ENCODE measurements around the gene ANKRD29.

ANKRD29 gene

GRCh38 chr18:23650968-23651927 is 11.5 kb downstream of the ANKRD29 start:
- H3K27me3 ChIP-seq (ENCODE audit: control insufficient read depth, insufficient read depth, low read length): no peaks in the 10 kb centered on the region
- no peak overlapping the region for H3K9ac ChIP-seq
- no peaks in the 10 kb centered on the region for H3K9me3 ChIP-seq (ENCODE audit: control insufficient read depth, low read length)
- H3K36me3 ChIP-seq (ENCODE audit: control insufficient read depth, insufficient read depth, low read length): no peaks in the 10 kb centered on the region
- TF ChIP-seq, protein P1, sequence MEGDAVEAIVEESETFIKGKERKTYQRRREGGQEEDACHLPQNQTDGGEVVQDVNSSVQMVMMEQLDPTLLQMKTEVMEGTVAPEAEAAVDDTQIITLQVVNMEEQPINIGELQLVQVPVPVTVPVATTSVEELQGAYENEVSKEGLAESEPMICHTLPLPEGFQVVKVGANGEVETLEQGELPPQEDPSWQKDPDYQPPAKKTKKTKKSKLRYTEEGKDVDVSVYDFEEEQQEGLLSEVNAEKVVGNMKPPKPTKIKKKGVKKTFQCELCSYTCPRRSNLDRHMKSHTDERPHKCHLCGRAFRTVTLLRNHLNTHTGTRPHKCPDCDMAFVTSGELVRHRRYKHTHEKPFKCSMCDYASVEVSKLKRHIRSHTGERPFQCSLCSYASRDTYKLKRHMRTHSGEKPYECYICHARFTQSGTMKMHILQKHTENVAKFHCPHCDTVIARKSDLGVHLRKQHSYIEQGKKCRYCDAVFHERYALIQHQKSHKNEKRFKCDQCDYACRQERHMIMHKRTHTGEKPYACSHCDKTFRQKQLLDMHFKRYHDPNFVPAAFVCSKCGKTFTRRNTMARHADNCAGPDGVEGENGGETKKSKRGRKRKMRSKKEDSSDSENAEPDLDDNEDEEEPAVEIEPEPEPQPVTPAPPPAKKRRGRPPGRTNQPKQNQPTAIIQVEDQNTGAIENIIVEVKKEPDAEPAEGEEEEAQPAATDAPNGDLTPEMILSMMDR (IDR thresholded peaks at IDR 0.05): no peak
- H3K79me2 ChIP-seq: no peaks in the 10 kb centered on the region
- H3K4me2 ChIP-seq (ENCODE audit: low read length): no peak overlapping the region
- no peaks in the 10 kb centered on the region for H3K4me1 ChIP-seq
- H3K4me3 ChIP-seq (ENCODE audit: low read depth, low read length): no peak overlapping the region
- H3K27ac ChIP-seq: no peak overlapping the region
- no peak overlapping the region for H2AFZ ChIP-seq

- no peak overlapping the region for H3K4me3 ChIP-seq (ENCODE audit: low read depth, low read length)
- no peaks in the 10 kb centered on the region for H3K9me3 ChIP-seq (ENCODE audit: control insufficient read depth, low read length)
- no peak overlapping the region for H2AFZ ChIP-seq
- no peak overlapping the region for H3K27ac ChIP-seq
- H3K79me2 ChIP-seq: no peaks in the 10 kb centered on the region
- no peak overlapping the region for H3K9ac ChIP-seq
- H3K4me2 ChIP-seq (ENCODE audit: low read length): no peak overlapping the region
- H3K27me3 ChIP-seq (ENCODE audit: control insufficient read depth, insufficient read depth, low read length): no peaks in the 10 kb centered on the region
- no peaks in the 10 kb centered on the region for H3K36me3 ChIP-seq (ENCODE audit: control insufficient read depth, insufficient read depth, low read length)
- no peaks in the 10 kb centered on the region for H3K4me1 ChIP-seq
- TF ChIP-seq, protein P1 (IDR thresholded peaks at IDR 0.05): no peak
These were observed 13.6 kb downstream of the ANKRD29 start for GRCh38 chr18:23648940-23649607.

GRCh38 chr18:23648456-23648855 is 14.3 kb downstream of the ANKRD29 start:
- Histone ChIP-seq H2AFZ (no peak overlapping the region), H3K4me2 (ENCODE audit: low read length) (no peak overlapping the region), H3K27me3 (ENCODE audit: control insufficient read depth, insufficient read depth, low read length) (no peaks in the 10 kb centered on the region), H3K4me1 (no peaks in the 10 kb centered on the region), H3K9ac (no peak overlapping the region), H3K9me3 (ENCODE audit: control insufficient read depth, low read length) (no peaks in the 10 kb centered on the region), H3K4me3 (ENCODE audit: low read depth, low read length) (no peak overlapping the region), H3K36me3 (ENCODE audit: control insufficient read depth, insufficient read depth, low read length) (no peaks in the 10 kb centered on the region), H3K27ac (no peak overlapping the region), H3K79me2 (no peaks in the 10 kb centered on the region)
- TF ChIP-seq, protein P1 (IDR thresholded peaks at IDR 0.05): no peak

GRCh38 chr18:23646282-23646681 is 16.4 kb downstream of the ANKRD29 start:
- Histone ChIP-seq H3K4me2 (ENCODE audit: low read length) (no peak overlapping the region), H3K27me3 (ENCODE audit: control insufficient read depth, insufficient read depth, low read length) (no peaks in the 10 kb centered on the region), H3K27ac (no peak overlapping the region), H3K9ac (no peak overlapping the region), H3K36me3 (ENCODE audit: control insufficient read depth, insufficient read depth, low read length) (no peaks in the 10 kb centered on the region), H3K4me3 (ENCODE audit: low read depth, low read length) (no peak overlapping the region), H2AFZ (no peak overlapping the region), H3K79me2 (no peaks in the 10 kb centered on the region), H3K4me1 (no peaks in the 10 kb centered on the region), H3K9me3 (ENCODE audit: control insufficient read depth, low read length) (no peaks in the 10 kb centered on the region)
- TF ChIP-seq, protein P1 (IDR thresholded peaks at IDR 0.05): no peak

All from parathyroid adenoma (tissue), 2 donors.